ENCODE data around the gene PLEKHB1.
A peak's percentile ranks its signal among the peaks of the same experiment; 100 is the strongest.

Gene PLEKHB1

GRCh38 chr11:73645972-73646631, at the start of gene PLEKHB1:
PLEKHB1 (plus strand) TSS chr11:73646581; CDS start chr11:73646609, 28 bp downstream.
- no peak for DNase-seq

- no peak for DNase-seq
Observed at GRCh38 chr11:73597336-73597955, 48.9 kb upstream of the PLEKHB1 start.

GRCh38 chr11:73597956-73598718, 48.2 kb upstream of the PLEKHB1 start, which contains the start of gene FAM168A:
FAM168A (minus strand) TSS chr11:73598112; CDS start chr11:73468474, 129,638 bp downstream.
- peak; percentile 93 for DNase-seq

GRCh38 chr11:73598719-73599379, 47.5 kb upstream of the PLEKHB1 start:
- no peak for DNase-seq

GRCh38 chr11:73612601-73613140, 33.7 kb upstream of the PLEKHB1 start:
- DNase-seq: no peak

- no peak for DNase-seq
Observed at GRCh38 chr11:73614591-73614990, 31.8 kb upstream of the PLEKHB1 start.

GRCh38 chr11:73622926-73623593, 23.3 kb upstream of the PLEKHB1 start:
- DNase-seq: no peak

- no peak for DNase-seq
Observed at GRCh38 chr11:73623686-73624085, 22.7 kb upstream of the PLEKHB1 start.

GRCh38 chr11:73625696-73626318, 20.6 kb upstream of the PLEKHB1 start:
- DNase-seq: peak; percentile 68

- DNase-seq: no peak
Observed at GRCh38 chr11:73629907-73630306, 16.5 kb upstream of the PLEKHB1 start.

GRCh38 chr11:73632996-73633395, 13.4 kb upstream of the PLEKHB1 start:
- DNase-seq: no peak

- DNase-seq: no peak
Observed at GRCh38 chr11:73633999-73634398, 12.4 kb upstream of the PLEKHB1 start.

GRCh38 chr11:73635721-73636120, 10.7 kb upstream of the PLEKHB1 start:
- DNase-seq: no peak

GRCh38 chr11:73636249-73636648, 10.1 kb upstream of the PLEKHB1 start:
- no peak for DNase-seq

- DNase-seq: no peak
Observed at GRCh38 chr11:73637012-73637411, 9.4 kb upstream of the PLEKHB1 start.

GRCh38 chr11:73640592-73640991, 5.8 kb upstream of the PLEKHB1 start:
- DNase-seq: no peak

- no peak for DNase-seq
Observed at GRCh38 chr11:73641668-73642067, 4.7 kb upstream of the PLEKHB1 start.

GRCh38 chr11:73645121-73645969, 1.0 kb upstream of the PLEKHB1 start:
- no peak for DNase-seq

- peak; percentile 95 for DNase-seq
Observed at GRCh38 chr11:73647459-73648100, 1.2 kb downstream of the PLEKHB1 start.

GRCh38 chr11:73648121-73648520, 1.7 kb downstream of the PLEKHB1 start:
- no peak for DNase-seq

Data from activated naive CD4-positive, alpha-beta T cell treated with anti-CD3 and anti-CD28 coated beads, Interleukin-2, amount 50 U/mL, for 16 hours (primary cell).